Neural progenitor cell (in vitro differentiated cells): ENCODE results near the gene FLRT2.

Experiments used
- CTCF ChIP-seq: fragments of 200-600 bp; sonication (generic); IDR thresholded peaks from 2 replicates; pipeline ENCODE4 v1.5.1; 2017; ENCODE audit warnings: antibody characterized with exemption, mild to moderate bottlenecking
- EZH2 ChIP-seq: fragments of 200-600 bp; sonication (generic); IDR thresholded peaks from 2 replicates; pipeline ENCODE4 v1.6.1; 2017; ENCODE audit warnings: antibody characterized with exemption, mild to moderate bottlenecking, moderate library complexity
- EZH2phosphoT487 ChIP-seq: fragments of 200-600 bp; sonication (generic); IDR thresholded peaks from 2 replicates; pipeline ENCODE4 v1.6.1; 2017; ENCODE audit warnings: antibody characterized with exemption

- TF ChIP-seq CTCF (no peak), EZH2 (no peak), EZH2phosphoT487 (no peak)
Observed at GRCh38 chr14:85599939-85600338, 70.0 kb downstream of the FLRT2 start.
